Endothelial cell (in vitro differentiated cells): ENCODE results near the gene AGK. TPM values are rescaled to one million over a fixed set of nuclear protein-coding genes. Genes with fewer than 3 reads are reported as not detected.

Experiments
- DNase-seq: peaks from one replicate; pipeline ENCODE4 v3.0.0; 2021; ENCODE audit warnings: low spot score
- H3K27ac Mint-ChIP-seq: one replicate; pipeline ENCODE4 v1.8.0; 2021; ENCODE audit warnings: mixed read lengths, inconsistent platforms; ENCODE audit not compliant: unreplicated experiment
- H3K27me3 Mint-ChIP-seq: one replicate; pipeline ENCODE4 v1.8.0; 2021; ENCODE audit warnings: mild to moderate bottlenecking, moderate library complexity, mixed read lengths, inconsistent platforms; ENCODE audit not compliant: unreplicated experiment
- H3K36me3 Mint-ChIP-seq: one replicate; pipeline ENCODE4 v1.8.0; 2021; ENCODE audit warnings: mild to moderate bottlenecking, low read depth, mixed read lengths, inconsistent platforms; ENCODE audit not compliant: unreplicated experiment
- H3K4me1 Mint-ChIP-seq: one replicate; pipeline ENCODE4 v1.8.0; 2021; ENCODE audit warnings: mild to moderate bottlenecking, mixed read lengths, inconsistent platforms; ENCODE audit not compliant: unreplicated experiment
- H3K4me3 Mint-ChIP-seq: one replicate; pipeline ENCODE4 v1.8.0; 2021; ENCODE audit warnings: mild to moderate bottlenecking, mixed read lengths, inconsistent platforms; ENCODE audit not compliant: unreplicated experiment
- H3K9me3 Mint-ChIP-seq: one replicate; pipeline ENCODE4 v1.8.0; 2021; ENCODE audit warnings: mixed read lengths, inconsistent platforms; ENCODE audit not compliant: unreplicated experiment
- total RNA-seq: library from RNA; stranded (reverse); fragmentation: NEBNext Ultra II Directional; extraction: Animal tissue kit (Norgen Biotek cat#: 25700); gene quantifications from one replicate; pipeline ENCODE4 v1.2.1, GENCODE V29; 2021; ENCODE audit not compliant: unreplicated experiment
- TF ChIP-seq, protein P1 (sequence below): fragments of 200-600 bp; sonication (generic); IDR thresholded peaks from one replicate; pipeline ENCODE4 v1.5.0; 2021; ENCODE audit warnings: antibody characterized with exemption; ENCODE audit not compliant: unreplicated experiment

AGK gene
- total RNA-seq, 1 donor from 2014 or later = 32.0 TPM

DNA sequence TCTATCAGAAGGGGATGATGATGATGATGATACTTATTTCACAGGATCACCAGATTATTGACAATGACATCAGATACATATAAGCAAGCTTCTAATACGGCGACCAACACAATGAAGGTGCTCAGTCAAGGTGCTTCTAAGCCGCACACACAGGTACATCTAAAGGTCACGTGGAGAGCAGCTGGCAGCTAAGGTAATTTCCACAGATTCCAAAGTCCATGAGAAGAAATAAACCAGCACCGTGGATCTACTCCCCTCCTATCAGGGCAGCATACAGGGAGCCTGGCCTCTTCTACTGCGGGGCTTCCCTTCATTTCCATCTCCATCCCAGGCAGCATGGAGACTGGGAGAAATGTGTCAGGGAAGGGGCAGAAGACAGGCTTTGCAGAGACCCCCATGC lies 113.2 kb downstream of the AGK start:
- no peaks in the 10 kb centered on the region for H3K9me3 Mint-ChIP-seq
- TF ChIP-seq, protein P1, sequence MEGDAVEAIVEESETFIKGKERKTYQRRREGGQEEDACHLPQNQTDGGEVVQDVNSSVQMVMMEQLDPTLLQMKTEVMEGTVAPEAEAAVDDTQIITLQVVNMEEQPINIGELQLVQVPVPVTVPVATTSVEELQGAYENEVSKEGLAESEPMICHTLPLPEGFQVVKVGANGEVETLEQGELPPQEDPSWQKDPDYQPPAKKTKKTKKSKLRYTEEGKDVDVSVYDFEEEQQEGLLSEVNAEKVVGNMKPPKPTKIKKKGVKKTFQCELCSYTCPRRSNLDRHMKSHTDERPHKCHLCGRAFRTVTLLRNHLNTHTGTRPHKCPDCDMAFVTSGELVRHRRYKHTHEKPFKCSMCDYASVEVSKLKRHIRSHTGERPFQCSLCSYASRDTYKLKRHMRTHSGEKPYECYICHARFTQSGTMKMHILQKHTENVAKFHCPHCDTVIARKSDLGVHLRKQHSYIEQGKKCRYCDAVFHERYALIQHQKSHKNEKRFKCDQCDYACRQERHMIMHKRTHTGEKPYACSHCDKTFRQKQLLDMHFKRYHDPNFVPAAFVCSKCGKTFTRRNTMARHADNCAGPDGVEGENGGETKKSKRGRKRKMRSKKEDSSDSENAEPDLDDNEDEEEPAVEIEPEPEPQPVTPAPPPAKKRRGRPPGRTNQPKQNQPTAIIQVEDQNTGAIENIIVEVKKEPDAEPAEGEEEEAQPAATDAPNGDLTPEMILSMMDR = no peak
- no peak overlapping the region for H3K4me3 Mint-ChIP-seq
- peak overlapping the region; percentile 72 for H3K27ac Mint-ChIP-seq
- peaks cover 59% of the 10 kb centered on the region for H3K4me1 Mint-ChIP-seq
- H3K36me3 Mint-ChIP-seq = peaks cover 58% of the 10 kb centered on the region
- no peak for DNase-seq
- peaks cover 7% of the 10 kb centered on the region for H3K27me3 Mint-ChIP-seq

DNA sequence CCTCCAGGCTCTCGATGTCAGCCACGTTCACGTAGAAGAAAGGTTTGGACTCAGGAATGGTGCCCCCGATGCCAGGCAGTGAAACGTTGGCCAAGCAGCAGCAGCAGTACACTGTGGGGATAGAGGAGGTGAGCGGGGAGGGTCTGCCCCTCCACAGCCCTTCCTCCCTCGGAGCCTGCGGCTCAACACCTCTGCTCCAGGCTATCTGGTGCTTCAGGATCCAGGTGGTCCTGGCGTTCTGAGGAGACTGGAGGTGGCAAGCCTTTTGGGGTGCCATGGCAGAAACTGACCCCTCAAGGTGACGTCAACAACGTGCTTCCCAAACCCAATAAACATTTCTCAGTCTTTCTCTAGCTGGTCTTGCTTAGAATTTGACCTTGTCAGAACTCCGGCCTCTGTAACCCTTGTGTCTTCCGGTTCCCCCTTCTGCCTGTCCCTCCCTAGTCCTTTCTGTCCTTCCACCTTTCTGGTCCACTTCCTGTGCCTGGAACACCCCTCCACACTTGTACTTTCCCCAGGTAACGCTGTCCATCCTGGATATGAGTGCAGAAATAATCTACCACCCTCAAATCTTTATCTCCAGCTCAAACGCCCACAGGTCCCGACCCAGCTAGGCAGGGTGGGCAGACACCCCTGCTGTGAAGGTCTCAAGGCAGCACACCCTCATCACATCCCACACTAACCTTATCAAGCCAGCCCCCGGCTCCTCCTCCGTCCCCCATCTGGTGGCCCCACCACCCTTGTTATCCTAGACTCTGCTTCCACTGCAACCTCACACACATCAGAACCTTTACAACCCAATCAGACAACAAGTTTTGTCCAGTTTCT lies 114.2 kb downstream of the AGK start:
- TF ChIP-seq, protein P1 = no peak
- peak overlapping the region; percentile 63 for H3K27ac Mint-ChIP-seq
- H3K4me1 Mint-ChIP-seq = peaks cover 52% of the 10 kb centered on the region
- peak overlapping the region; percentile 23 for H3K4me3 Mint-ChIP-seq
- peaks cover 7% of the 10 kb centered on the region for H3K27me3 Mint-ChIP-seq
- H3K9me3 Mint-ChIP-seq = no peaks in the 10 kb centered on the region
- DNase-seq = no peak
- H3K36me3 Mint-ChIP-seq = peaks cover 53% of the 10 kb centered on the region

DNA sequence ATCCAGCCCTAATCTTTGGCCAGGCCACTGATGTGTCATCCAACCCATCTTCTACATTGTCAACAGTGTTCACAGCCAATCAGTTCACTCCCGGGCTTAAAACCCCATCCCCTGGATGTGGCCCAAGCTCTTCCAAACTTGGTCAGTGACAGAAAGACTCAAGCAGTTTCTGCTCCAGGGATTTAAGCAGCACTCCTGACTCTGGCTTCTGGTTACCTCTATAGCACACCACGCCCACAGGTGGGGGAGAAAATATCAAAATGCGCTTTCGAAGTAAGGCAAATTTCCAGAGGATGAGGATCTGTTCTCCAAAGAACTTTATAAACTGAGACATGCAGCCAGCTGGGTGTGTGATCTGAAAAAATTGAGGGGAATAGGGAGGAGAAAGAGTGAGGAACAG lies 114.9 kb downstream of the AGK start:
- TF ChIP-seq, protein P1 = no peak
- Mint-ChIP-seq H3K9me3 (no peaks in the 10 kb centered on the region), H3K27me3 (peaks cover 7% of the 10 kb centered on the region), H3K36me3 (peaks cover 54% of the 10 kb centered on the region), H3K4me3 (peak overlapping the region; percentile 23), H3K4me1 (peaks cover 45% of the 10 kb centered on the region), H3K27ac (peak overlapping the region; percentile 63)
- no peak for DNase-seq

DNA sequence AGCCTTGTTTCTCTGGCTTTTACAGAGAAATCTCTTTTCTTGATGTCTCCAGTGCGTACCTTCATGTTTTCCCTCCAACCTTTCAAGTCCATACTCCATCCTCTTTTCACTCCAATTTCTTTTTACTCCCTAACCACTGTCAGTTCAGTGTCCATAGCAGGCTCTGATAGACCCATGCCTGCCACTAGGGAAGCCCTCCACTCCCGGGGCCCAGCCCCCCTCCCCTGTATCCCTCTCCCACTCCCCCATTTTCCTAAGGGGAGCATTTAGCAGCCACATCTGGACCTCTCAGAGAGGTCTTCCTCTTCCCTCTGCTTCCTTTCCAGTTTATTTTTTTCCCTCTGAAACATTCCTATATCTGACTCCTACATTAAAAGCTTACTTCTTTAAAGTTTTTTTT lies 117.6 kb downstream of the AGK start:
- Mint-ChIP-seq H3K9me3 (no peaks in the 10 kb centered on the region), H3K27me3 (peaks cover 7% of the 10 kb centered on the region), H3K4me1 (peaks cover 44% of the 10 kb centered on the region), H3K36me3 (peaks cover 51% of the 10 kb centered on the region), H3K4me3 (peak overlapping the region; percentile 62), H3K27ac (no peak overlapping the region)
- no peak for DNase-seq
- TF ChIP-seq, protein P1 = no peak
